Glomerular endothelial cell (primary cell): ENCODE measurements around the gene SLC2A13. TPM values are rescaled to one million over a fixed set of nuclear protein-coding genes. Genes with fewer than 3 reads are reported as not detected.
"Not testable (repeated sequence)": the region's sequence is repeated elsewhere in the genome, so short reads cannot be mapped to it uniquely, and the experiment has no call there.

Source experiments
- DNase-seq: peaks from one replicate; pipeline ENCODE4 v3.0.0-alpha.2; 2011; ENCODE audit warnings: low read depth, low spot score; ENCODE audit errors: extremely low read depth
- total RNA-seq: library from RNA; depleted of rRNA; stranded (reverse); fragments of >200 nt; gene quantifications from 2 replicates; pipeline ENCODE4 v1.2.3, GENCODE V29; 2015

Gene SLC2A13
- total RNA-seq, 1 donor from 2014 or later: 5.7 TPM

DNA sequence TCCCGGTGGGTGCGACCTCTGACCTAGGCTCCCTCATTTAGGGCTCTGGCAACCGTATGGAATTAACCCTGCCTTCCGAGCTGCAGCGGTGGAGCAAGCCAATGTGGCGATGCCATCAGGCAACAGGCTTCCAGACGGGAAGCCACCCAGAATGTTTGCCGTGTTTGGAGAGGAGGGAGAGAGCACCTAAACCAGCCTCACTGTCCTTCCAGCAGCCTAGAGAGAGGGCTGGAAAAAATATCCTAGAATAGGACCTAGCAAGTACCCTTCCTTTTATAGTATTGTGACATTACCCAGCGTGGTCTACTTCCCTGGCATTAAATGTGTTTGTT, 287 bp upstream of the SLC2A13 start:
- DNase-seq: no peak

GRCh38 chr12:40105265-40105514, 691 bp downstream of the SLC2A13 start:
- no peak for DNase-seq

DNA sequence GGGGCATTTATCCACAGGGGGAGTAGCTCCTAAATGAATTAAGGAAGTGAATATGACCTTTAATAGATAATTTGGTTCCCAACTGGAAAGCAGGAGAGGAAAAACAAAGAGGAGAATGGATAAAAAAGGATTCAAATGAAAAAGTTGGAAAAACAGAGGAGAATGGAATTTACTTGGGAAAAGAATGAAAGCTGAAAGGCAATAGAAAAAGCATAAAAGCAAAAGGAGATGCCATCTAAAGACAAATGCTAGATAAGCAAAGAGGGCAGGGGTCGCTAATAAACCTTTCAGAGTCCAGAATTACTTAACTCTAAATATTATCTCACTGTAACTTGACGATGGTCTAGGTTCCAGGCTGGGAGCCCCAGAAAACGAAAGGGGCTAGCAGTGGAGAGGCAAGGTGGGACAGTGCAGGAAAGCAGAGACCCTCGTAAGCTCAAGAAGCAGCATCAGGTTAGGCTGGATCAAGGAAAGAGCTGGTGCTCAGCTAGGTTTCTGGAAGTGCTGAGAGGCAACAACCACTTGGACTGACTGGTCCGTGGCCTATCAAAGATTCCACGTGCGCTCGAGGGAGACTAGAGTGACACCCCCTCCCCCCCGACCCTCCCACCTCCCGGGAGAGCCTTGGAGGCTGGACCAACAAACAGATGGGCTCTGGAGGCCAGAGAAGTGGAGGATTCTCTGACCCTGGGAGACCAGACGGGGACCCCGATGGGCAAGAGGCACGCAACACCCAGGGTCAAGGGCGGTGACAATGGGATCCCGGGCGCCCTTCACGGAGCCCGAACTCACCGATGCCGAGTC, 1.2 kb downstream of the SLC2A13 start:
- no peak for DNase-seq

DNA sequence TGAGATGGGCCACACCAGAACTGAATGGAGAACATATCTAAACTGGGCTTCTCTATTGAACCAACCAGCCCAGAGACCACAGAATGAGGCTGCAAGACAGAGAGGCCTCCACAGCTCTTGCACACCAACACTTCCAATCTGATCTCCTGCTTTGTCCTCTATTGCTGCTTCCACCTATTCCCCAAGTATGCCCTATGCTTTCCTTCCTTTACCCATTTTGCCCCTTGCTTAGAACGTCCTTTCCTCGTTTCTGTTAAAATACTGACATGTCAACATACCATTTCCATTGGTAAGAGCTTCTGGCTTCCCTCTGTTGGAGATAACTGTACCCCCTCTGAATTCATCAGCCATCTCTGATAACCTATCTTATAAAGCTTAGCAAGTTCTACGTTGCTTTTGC, 2.8 kb downstream of the SLC2A13 start:
- no peak for DNase-seq

GRCh38 chr12:40101747-40102146, 4.1 kb downstream of the SLC2A13 start:
- DNase-seq: no peak

DNA sequence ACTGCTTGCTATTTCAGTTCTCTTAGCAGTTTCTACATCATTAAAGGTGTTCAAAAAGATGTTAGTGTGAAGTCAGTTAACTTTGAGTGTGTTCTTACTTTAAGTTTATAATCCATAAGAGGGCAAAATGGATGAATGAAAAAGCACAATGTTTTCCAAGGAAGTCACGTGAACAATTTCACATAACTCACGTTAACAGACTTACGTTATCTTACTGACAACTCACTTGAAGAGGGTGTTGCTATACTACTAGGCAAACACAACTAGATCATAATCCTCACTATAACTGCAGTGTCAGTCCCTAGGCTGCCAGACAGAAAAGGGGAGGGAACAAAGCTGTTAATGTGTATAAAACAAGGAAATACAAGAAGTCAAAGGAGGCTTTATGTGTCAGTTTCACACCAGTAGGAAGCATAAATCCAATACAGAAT, 6.4 kb downstream of the SLC2A13 start:
- DNase-seq: no peak

- no peak for DNase-seq
These were observed 7.3 kb downstream of the SLC2A13 start for GRCh38 chr12:40098406-40099145.

GRCh38 chr12:40093512-40093911, 12.4 kb downstream of the SLC2A13 start:
- DNase-seq: no peak

- no peak for DNase-seq
These were observed 19.4 kb downstream of the SLC2A13 start for GRCh38 chr12:40086471-40086870.

GRCh38 chr12:40078266-40078665, 27.6 kb downstream of the SLC2A13 start:
- no peak for DNase-seq

GRCh38 chr12:40075458-40075857, 30.4 kb downstream of the SLC2A13 start:
- no peak for DNase-seq

DNA sequence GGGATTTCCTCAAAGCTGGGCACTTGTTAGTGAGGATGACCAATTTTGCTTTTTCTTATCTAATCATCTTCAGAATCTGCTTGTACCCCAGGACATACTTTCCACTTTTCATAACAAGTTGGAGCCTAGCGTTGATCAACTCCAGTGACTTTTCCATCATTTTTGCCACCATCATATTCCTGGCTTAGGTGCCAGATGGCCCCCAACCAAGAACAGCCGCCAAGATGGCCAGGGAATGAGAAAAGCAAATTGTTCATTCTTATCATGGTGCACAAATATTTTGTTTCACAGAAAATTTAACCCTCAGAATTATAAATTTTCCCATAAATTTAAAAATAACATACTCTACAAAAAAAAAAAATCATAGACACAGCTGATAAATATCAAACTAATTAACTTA, 37.5 kb downstream of the SLC2A13 start:
- no peak for DNase-seq

DNA sequence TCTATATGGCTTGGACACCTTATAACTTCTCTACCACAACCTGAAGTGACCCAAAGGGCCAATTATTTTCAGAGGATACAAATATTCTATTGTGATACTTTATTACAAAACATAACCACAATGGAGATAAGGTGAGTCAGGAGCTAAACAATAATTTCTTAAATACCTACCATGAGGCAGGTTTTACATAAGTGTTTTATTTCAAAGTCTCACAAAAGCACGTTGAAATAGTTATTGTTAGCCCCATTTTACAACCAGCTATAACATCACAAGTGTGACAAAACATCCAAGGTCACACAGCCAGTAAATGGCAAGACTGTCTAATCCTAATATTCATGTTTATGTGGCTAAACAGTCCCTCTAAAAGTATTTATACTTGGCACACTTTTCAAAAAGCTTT, 40.2 kb downstream of the SLC2A13 start:
- no peak for DNase-seq

- DNase-seq: no peak
These were observed 42.5 kb downstream of the SLC2A13 start for GRCh38 chr12:40063414-40063813.

GRCh38 chr12:40058721-40059190, 47.1 kb downstream of the SLC2A13 start:
- DNase-seq: no peak

DNA sequence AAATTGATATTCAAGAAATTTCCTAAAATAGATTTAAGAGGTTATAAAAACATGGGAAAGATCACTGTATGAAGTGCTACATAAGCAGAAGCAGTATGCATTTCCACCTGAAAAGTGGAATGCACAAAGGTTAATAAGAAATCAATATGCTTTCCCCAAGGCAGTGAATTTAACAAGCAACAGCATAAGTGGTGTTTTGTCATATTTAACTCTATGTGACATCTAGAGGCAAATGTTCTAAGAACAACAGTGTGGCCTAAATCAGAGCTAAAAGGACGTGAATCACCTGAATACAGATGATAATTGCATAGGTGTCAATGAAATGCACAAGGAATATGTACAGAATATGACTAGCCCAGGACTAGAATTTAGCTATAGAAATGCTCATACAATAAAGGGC, 49.5 kb downstream of the SLC2A13 start:
- no peak for DNase-seq

DNA sequence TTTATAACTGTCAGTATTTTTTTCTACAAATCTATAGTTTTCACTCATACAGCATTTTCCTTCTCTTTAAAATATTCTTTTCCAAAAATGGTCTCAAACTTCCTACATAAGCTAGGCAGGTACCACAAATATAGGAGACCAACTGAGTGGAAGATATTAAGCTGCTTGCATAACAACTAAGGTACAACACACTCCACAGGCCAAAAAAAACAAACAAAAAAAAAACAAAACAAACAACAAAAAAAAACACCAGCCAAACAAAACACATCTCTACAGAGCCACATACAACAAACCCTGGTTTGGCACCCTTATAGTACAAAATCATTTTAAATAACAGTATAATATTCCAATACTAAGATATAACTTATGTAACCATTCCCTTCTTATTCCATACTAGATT, 50.1 kb downstream of the SLC2A13 start:
- no peak for DNase-seq

DNA sequence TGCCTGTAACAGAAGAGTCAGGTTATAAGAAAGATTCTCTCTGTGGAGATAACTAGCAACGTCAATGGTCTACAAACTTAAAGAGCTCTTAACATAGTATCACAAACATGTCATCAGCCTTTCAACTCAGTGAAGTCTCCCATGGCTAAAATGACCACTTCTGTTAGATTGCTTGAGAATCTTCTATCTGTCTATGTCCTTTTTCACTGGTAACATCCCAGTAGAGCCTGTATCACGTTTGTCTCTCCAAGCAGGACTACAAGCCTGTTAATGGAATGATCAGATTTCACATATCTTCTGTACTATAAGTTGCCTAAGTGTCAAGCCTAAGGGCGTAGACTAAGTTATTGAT, 50.7 kb downstream of the SLC2A13 start:
- no peak for DNase-seq

DNA sequence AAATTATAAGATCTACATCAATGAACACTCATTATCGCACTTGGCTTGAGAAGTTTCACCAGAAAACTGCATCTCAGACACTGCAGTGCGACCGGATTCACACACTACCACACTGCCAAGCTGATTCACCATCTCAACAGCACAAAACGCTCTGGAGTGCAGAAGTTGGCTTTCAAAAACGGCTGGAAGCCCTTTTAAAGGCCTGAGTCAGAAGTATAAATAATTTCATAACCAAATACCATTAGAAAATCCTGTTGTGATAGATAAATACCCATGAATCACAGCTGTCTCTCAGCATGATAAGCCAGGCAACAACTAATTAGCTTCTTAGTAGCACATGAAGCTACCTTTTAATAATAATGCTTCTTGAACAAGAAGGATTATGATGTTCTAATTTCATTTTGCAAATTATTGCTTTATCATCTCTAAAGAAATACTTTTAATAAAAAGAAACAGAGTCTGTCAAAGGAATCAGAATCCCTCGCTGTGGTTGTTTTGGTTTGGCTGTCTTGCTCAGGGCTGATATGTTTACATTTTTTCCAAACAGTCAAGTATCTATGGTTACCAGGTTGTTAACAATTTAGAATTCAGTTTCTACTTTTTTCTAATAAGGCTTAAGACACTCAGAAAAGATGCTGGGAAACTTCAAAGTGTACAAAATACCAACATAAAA, 51.2 kb downstream of the SLC2A13 start:
- no peak for DNase-seq

- no peak for DNase-seq
These were observed 56.6 kb downstream of the SLC2A13 start for GRCh38 chr12:40049268-40049667.

DNA sequence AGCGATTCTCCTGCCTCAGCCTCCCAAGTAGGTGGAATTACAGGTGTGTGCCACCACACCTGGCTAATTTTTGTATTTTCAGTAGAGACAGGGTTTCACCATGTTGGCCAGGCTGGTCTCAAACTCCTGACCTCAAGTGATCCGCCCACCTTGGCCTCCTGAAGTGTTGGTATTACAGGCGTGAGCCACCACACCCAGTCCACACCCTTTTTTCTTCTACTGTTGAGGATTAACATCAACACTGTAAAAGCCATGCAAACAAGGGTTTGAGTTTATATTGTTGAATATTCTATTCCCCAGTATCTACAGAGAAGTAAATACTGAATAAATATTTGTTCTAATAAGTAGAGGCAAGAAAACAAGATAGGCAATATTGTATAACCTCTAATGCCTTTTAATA, 58.9 kb downstream of the SLC2A13 start:
- not testable (repeated sequence) for DNase-seq

GRCh38 chr12:40045656-40046055, 60.2 kb downstream of the SLC2A13 start:
- DNase-seq: no peak
